ENCODE measurements around the gene GATB. TPM values are rescaled to one million over a fixed set of nuclear protein-coding genes. Genes with fewer than 3 reads are reported as not detected.
A peak's percentile ranks its signal among the peaks of the same experiment; 100 is the strongest.

Gene GATB
- total and polyA plus RNA-seq, 2 donors (not counting 3 experiments of a cell fraction or from before 2014, with no cell fraction given): 14.4 to 17.7 TPM

GRCh38 chr4:151688003-151688784 is 72.6 kb downstream of the GATB start:
- intact Hi-C loops (cut with micrococcal nuclease) (no loop called here), dilution Hi-C loops (cut with MboI; ENCODE audit: extremely low pct_ligation_motif_present, low sequenced_read_pairs) (no loop called here)
- H3K9ac ChIP-seq (replicated peaks; ENCODE audit: extremely low read depth, insufficient read depth, low read length): no peak overlapping the region
- no peak overlapping the region for H2AFZ ChIP-seq (ENCODE audit: low read depth, low read length)
- H3K4me2 ChIP-seq (ENCODE audit: insufficient read depth, low read length): no peak overlapping the region
- no peak overlapping the region for H3K4me3 ChIP-seq (replicated peaks in 1 of 3; ENCODE audit: insufficient read depth in 1 of 3, low read depth in 1 of 3, low read length in 3 of 3)
- H3K9me3 ChIP-seq (replicated peaks; ENCODE audit: control insufficient read depth, insufficient read depth, low read length): no peaks in the 10 kb centered on the region
- H4K20me1 ChIP-seq (replicated peaks; ENCODE audit: control insufficient read depth, extremely low read depth, insufficient read depth, low read length): no peaks in the 10 kb centered on the region
- no TSS peak for BruUV-seq (replicated peaks)
- ChIA-PET CTCF (no interaction called here), POLR2A (no interaction called here)
- H3K36me3 ChIP-seq (ENCODE audit: control insufficient read depth in 2 of 2, extremely low read depth in 1 of 2, insufficient read depth in 2 of 2, low read length in 2 of 2): no peaks in the 10 kb centered on the region
- FAIRE-seq (no peak), DNase-seq (ENCODE audit: low read depth, low spot score) (peak; percentile 21)
- H3K27me3 ChIP-seq (ENCODE audit: control insufficient read depth in 2 of 2, insufficient read depth in 2 of 2, low read length in 2 of 2): no peaks in the 10 kb centered on the region
- no peaks in the 10 kb centered on the region for H3K79me2 ChIP-seq (ENCODE audit: control insufficient read depth, insufficient read depth, low read length)
- no peaks in the 10 kb centered on the region for H3K9me1 ChIP-seq (replicated peaks; ENCODE audit: control insufficient read depth, extremely low read depth, insufficient read depth, low read length)
- H3K4me1 ChIP-seq (ENCODE audit: control insufficient read depth, extremely low read depth, insufficient read depth, low read length): peaks cover 13% of the 10 kb centered on the region
- no peak overlapping the region for H3K27ac ChIP-seq (ENCODE audit: insufficient read depth, low read depth, low read length)
- no peak for TF ChIP-seq MAX (IDR thresholded peaks at IDR 0.05; ENCODE audit: insufficient read depth, insufficient read length)
- TF ChIP-seq POLR2AphosphoS5 (IDR thresholded peaks at IDR 0.05; ENCODE audit: insufficient read depth, low read depth, low read length): no peak
- TF ChIP-seq GATA2 (IDR thresholded peaks at IDR 0.05; ENCODE audit: insufficient read depth, insufficient read length, low read depth, low read length): no peak
- no peak for TF ChIP-seq CTCF (IDR thresholded peaks at IDR 0.05; ENCODE audit: extremely low read depth in 1 of 2, insufficient read depth in 1 of 2, low read depth in 1 of 2, low read length in 2 of 2)
- no peak for TF ChIP-seq MYC (IDR thresholded peaks at IDR 0.05; ENCODE audit: low read depth, low read length)
- TF ChIP-seq FOS (IDR thresholded peaks at IDR 0.05; ENCODE audit: borderline replicate concordance, insufficient read depth, low read length): no peak
- TF ChIP-seq EZH2 (IDR thresholded peaks at IDR 0.05; ENCODE audit: borderline replicate concordance, low read depth, low read length, severe bottlenecking): no peak
- no peak for TF ChIP-seq JUN (IDR thresholded peaks at IDR 0.05; ENCODE audit: borderline replicate concordance, insufficient read depth, insufficient read length, low read depth)
- no peak for TF ChIP-seq POLR2A (IDR thresholded peaks at IDR 0.05; ENCODE audit: low read depth, low read length)
